GM10248 (cell line): Measurements from ENCODE around the gene LHFPL6.

Source experiments
- CTCF ChIA-PET: fragments of 300-600 bp; sonication (Branson Sonifier 250); formaldehyde crosslinking; extraction: SDS; loops from one replicate; lab custom pipeline; 2021; ENCODE audit warnings: antibody characterized with exemption; lab: Yijun Ruan, JAX
- POLR2A ChIA-PET: fragments of 350-650 bp; sonication (Branson Sonifier 250); formaldehyde crosslinking; extraction: SDS; loops from one replicate; lab custom pipeline; 2020; ENCODE audit warnings: antibody characterized with exemption; lab: Yijun Ruan, JAX
- DNase-seq: peaks from one replicate; pipeline ENCODE4 v3.0.0; 2012; ENCODE audit errors: extremely low spot score
- TF ChIP-seq, protein P1 (sequence below): IDR thresholded peaks from 2 replicates; pipeline ENCODE4 v1.5.1; 2012; ENCODE audit warnings: mild to moderate bottlenecking, low read depth; ENCODE audit errors: extremely low read depth, missing control alignments, control extremely low read depth

Gene LHFPL6

GRCh38 chr13:39524795-39525194, 78.2 kb downstream of the LHFPL6 start:
- TF ChIP-seq, protein P1, sequence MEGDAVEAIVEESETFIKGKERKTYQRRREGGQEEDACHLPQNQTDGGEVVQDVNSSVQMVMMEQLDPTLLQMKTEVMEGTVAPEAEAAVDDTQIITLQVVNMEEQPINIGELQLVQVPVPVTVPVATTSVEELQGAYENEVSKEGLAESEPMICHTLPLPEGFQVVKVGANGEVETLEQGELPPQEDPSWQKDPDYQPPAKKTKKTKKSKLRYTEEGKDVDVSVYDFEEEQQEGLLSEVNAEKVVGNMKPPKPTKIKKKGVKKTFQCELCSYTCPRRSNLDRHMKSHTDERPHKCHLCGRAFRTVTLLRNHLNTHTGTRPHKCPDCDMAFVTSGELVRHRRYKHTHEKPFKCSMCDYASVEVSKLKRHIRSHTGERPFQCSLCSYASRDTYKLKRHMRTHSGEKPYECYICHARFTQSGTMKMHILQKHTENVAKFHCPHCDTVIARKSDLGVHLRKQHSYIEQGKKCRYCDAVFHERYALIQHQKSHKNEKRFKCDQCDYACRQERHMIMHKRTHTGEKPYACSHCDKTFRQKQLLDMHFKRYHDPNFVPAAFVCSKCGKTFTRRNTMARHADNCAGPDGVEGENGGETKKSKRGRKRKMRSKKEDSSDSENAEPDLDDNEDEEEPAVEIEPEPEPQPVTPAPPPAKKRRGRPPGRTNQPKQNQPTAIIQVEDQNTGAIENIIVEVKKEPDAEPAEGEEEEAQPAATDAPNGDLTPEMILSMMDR: no peak
- no peak for DNase-seq
- ChIA-PET CTCF (no interaction called here), POLR2A (no interaction called here)

DNA sequence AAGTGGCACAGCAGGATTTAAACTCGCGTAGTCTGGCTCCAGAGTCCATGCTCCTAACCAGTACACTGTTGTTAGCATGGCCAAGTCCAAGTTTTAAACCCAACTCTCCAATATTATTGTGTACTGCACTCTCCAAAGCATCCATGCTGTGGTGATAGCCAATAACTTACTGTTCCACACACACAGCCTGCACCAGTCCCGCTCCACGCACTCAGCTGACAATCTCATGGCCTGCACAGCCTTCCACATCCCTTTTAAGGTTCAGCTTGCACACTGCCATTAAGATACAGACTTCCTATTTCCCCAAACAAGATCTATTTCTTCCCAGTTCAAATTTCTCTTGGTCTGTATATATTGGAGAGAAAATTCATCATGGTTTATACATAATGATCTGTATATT, 80.7 kb downstream of the LHFPL6 start:
- ChIA-PET POLR2A (no interaction called here), CTCF (interaction anchor here (1.4 to 1.7 kb wide), 3 partner anchors 9 to 16 kb away, joined by 4 read pairs; no protein-coding TSS in a partner anchor)
- TF ChIP-seq, protein P1: no peak
- no peak for DNase-seq

DNA sequence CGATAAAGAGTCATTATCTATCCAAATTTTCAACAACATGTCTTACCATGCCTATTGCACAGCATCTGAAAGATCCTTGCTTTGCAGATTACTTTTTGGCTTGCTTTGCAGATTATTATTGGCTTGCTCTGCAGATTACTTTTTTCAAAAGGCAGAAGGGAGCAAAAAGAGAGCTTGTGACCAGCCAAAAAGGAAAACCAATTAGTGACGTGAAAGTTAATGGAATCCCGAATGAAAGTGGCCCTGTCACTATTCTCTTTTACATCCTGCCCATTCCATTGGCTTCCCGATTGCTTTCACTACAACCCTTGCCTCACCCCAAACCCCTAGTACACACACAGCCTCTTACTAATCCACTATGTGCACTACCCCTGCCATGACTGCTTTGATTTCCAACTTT, 81.3 kb downstream of the LHFPL6 start:
- TF ChIP-seq, protein P1: no peak
- POLR2A ChIA-PET: no interaction called here
- CTCF ChIA-PET: interaction anchor here (1.4 to 1.7 kb wide), 3 partner anchors 10 to 15 kb away, joined by 4 read pairs; no protein-coding TSS in a partner anchor
- no peak for DNase-seq

DNA sequence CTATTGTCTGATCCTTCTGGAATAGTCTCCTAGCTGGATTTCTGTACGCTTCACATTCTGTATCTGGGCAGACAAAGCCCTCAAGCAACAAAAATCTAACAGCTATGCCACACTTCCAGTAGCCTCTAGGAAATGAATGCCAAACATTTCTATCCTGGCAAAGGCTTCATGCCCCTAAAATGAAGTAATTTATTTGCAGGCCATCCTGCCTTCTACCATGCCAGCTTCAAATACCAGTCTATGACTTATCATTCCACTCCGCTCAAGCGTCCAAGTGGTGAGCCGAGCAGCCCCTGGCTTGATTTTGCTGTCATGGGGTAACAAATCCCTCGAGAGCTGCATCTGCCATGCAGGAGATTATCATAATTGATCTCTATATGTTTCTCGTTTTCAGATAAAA, 86.9 kb downstream of the LHFPL6 start:
- CTCF ChIA-PET: interaction anchor here (1.2 to 2.0 kb wide), 6 partner anchors 9 to 101 kb away, joined by 3 to 8 read pairs (median 4); no protein-coding TSS in a partner anchor

DNA sequence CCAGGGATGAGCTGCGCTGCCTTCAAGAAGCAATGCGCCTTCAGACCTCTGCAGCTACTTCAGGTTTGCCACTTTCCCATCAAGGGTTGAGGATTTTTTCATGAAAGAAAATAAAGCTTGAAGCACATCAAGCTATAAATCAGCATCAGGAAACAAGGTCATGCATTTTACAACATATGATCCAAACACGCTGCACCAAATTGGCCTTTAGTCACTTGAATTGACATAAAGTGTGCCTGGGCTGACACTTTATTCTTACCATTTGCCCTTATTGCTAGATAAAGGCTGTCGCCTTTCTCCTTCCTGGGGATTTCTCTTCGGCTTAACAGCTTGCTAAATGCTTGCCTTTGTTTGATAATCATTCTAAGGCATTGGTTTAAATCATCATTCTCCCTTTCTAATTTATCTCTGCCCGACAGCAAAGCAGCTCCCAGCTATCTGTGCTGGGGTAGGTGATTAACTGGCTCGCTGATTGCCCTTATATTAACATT, 87.7 kb downstream of the LHFPL6 start:
- ChIA-PET POLR2A (no interaction called here), CTCF (interaction anchor here (0.9 to 2.0 kb wide), 6 partner anchors 9 to 318 kb away, joined by 3 to 8 read pairs (median 5); no protein-coding TSS in a partner anchor)
- DNase-seq: no peak
- TF ChIP-seq, protein P1: no peak

More for the DNA sequence above, 86.9 kb downstream of the LHFPL6 start:
- POLR2A ChIA-PET: no interaction called here
- TF ChIP-seq, protein P1: no peak
- DNase-seq: no peak

DNA sequence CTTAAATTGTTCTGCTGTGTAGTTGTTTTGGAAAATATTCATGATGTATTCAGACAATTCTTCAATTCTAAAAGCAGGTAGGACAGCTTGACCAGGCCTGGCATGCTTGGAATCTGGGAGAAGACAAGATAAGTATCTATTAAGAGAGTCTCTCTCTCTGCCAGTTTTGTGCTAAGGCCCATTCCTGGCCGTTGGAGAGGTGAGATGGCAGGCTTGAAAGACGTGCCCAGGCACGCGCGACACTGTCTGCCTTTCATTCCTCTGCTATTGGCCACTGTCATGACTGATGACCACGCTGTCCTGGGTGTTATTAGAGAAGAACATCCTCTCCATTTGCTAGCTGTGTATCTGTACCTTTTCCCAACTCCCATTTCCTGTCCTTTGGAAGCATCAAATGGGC, 90.3 kb downstream of the LHFPL6 start:
- DNase-seq: no peak
- POLR2A ChIA-PET: no interaction called here
- TF ChIP-seq, protein P1: no peak
- CTCF ChIA-PET: no interaction called here
